ENCODE data around the gene CCDC74B. TPM values are rescaled to one million over a fixed set of nuclear protein-coding genes. Genes with fewer than 3 reads are reported as not detected.
"Not testable (repeated sequence)": the region's sequence is repeated elsewhere in the genome, so short reads cannot be mapped to it uniquely, and the experiment has no call there.

CCDC74B gene
- total RNA-seq, 2 donors from 2014 or later, result 0.99 to 1.0 TPM

DNA sequence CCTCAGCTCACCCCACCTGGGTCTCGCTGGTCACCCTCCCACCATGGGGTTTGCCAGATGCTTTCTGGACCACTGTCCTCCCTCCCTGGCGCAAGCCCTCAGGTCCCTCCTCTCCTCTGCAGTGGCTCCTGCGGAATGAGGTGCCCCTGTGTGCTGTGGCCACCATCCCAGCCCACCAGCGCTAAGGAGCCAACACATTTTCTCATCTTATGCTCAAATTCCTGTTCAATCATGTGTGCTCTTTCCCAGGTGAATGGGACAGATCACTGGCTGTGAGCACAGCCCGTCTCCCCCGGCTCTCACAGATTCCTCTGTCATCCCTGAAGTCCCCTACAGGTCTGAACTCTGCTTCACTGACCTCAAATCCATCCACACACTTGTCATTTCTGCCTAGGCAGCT is 15.2 kb upstream of the CCDC74B start:
- H3K36me3 ChIP-seq (replicated peaks in 1 of 2; ENCODE audit: insufficient read depth in 1 of 2, low read depth in 2 of 2), result peaks cover 0 to 10% of the 10 kb centered on the region in 2 donors
- H3K27ac ChIP-seq, result no peak overlapping the region
- H3K4me3 ChIP-seq, result no peak overlapping the region
- no peaks in the 10 kb centered on the region for H3K9me3 ChIP-seq
- ATAC-seq (no peak), DNase-seq (no peak)
- no peaks in the 10 kb centered on the region for H3K27me3 ChIP-seq
- H3K4me1 ChIP-seq, result peaks cover 12% of the 10 kb centered on the region
- WGBS, 2 donors, result 94 to 100% methylated on average over 2 to 6 of the region's 6 CpGs
- TF ChIP-seq, protein P1, sequence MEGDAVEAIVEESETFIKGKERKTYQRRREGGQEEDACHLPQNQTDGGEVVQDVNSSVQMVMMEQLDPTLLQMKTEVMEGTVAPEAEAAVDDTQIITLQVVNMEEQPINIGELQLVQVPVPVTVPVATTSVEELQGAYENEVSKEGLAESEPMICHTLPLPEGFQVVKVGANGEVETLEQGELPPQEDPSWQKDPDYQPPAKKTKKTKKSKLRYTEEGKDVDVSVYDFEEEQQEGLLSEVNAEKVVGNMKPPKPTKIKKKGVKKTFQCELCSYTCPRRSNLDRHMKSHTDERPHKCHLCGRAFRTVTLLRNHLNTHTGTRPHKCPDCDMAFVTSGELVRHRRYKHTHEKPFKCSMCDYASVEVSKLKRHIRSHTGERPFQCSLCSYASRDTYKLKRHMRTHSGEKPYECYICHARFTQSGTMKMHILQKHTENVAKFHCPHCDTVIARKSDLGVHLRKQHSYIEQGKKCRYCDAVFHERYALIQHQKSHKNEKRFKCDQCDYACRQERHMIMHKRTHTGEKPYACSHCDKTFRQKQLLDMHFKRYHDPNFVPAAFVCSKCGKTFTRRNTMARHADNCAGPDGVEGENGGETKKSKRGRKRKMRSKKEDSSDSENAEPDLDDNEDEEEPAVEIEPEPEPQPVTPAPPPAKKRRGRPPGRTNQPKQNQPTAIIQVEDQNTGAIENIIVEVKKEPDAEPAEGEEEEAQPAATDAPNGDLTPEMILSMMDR (IDR thresholded peaks at IDR 0.05), result no peak
- no peak for TF ChIP-seq POLR2A (IDR thresholded peaks at IDR 0.05)
- intact Hi-C loops (cut with DNase I), result no loop called here

DNA sequence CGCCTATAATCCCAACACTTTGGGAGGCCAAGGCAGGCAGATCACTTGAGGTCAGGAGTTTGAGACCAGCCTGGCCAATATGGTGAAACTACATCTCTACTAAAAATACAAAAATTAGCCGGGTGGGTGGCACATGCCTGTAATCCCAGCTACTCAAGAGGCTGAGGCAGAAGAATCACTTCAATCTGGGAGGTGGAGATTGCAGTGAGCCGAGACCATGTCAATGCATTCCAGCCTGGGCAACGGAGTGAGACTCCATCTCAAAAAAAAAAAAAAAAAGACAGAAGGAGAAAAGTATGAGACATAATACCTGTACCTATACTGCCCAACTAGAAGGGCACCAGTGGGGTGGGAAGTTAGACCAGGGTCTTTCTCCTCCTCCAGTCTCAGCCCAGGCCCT is 14.5 kb upstream of the CCDC74B start:
- not testable (repeated sequence) for DNase-seq

DNA sequence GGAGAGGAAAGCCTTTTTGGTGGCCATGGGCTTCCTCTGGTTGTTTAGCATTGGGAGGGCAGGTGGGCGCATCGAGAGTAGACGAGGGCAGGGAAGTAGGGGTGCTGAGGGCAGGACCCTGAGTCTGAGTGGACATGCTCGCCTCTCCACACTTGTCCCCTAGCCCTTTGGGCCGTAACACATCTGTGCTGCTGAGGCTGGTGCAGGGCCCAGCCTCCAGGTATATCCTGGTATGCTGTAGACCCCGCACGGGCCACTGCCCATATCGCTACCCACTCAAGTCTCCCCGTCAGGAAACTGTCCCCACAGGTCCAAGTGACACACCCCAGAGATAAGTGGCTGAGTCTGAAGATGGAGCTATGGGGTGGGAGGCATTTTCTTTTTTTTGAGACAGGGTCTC is 13.7 kb upstream of the CCDC74B start:
- intact Hi-C loops (cut with DNase I), result no loop called here
- peaks cover 0 to 2% of the 10 kb centered on the region in 2 donors for H3K36me3 ChIP-seq (replicated peaks in 1 of 2; ENCODE audit: insufficient read depth in 1 of 2, low read depth in 2 of 2)
- WGBS, 2 donors, result 89 to 92% methylated on average over 9 of the region's 9 CpGs

More for the DNA sequence above, 14.5 kb upstream of the CCDC74B start:
- H3K9me3 ChIP-seq; H3K27ac ChIP-seq; H3K36me3 ChIP-seq (replicated peaks in 1 of 2; ENCODE audit: insufficient read depth in 1 of 2, low read depth in 2 of 2); ATAC-seq; H3K4me3 ChIP-seq; intact Hi-C loops (cut with DNase I); H3K27me3 ChIP-seq: not testable (repeated sequence)
- WGBS, 2 donors, result 82 to 96% methylated on average over 4 of the region's 4 CpGs
- peaks cover 12% of the 10 kb centered on the region for H3K4me1 ChIP-seq

DNA sequence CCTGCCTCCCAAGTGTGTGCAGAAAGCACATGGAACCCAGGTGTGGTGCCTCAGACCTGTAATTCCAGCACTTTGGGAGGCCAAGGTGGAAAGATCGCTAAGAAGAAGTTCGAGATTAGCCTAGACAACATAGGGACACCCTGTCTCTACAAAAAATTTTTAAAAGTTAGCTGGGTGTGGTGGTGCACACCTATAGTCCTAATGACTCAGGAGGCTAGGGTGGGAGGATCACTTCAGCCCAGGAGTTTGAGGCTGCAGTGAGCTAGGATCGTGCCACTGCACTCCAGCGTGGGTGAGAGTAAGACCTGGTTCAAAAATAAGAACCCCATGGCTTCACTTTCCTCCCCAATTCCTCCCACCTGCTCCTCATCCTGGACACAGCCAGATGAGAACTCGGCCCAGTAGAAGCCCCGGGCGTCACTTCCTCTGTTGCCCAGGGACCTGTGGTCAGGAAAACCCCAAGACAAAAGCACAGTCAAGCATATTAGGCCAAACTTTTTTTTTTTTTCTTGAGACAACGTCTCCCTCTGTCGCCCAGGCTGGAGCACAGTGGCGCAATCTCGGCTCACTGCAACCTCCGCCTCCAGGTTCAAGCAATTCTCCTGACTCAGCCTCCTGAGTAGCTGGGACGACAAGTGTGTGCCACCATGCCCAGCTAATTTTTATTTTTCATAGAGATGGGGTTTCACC is 13.1 kb upstream of the CCDC74B start:
- H3K36me3 ChIP-seq (replicated peaks in 1 of 2; ENCODE audit: insufficient read depth in 1 of 2, low read depth in 2 of 2), result not testable (repeated sequence)

More for the DNA sequence above, 13.7 kb upstream of the CCDC74B start:
- DNase-seq (no peak), ATAC-seq (no peak)
- TF ChIP-seq, protein P1 (IDR thresholded peaks at IDR 0.05), result no peak
- TF ChIP-seq POLR2A (IDR thresholded peaks at IDR 0.05), result no peak
- H3K27ac ChIP-seq, result no peak overlapping the region
- no peaks in the 10 kb centered on the region for H3K9me3 ChIP-seq
- H3K27me3 ChIP-seq, result no peaks in the 10 kb centered on the region
- peaks cover 12% of the 10 kb centered on the region for H3K4me1 ChIP-seq
- H3K4me3 ChIP-seq, result no peak overlapping the region

DNA sequence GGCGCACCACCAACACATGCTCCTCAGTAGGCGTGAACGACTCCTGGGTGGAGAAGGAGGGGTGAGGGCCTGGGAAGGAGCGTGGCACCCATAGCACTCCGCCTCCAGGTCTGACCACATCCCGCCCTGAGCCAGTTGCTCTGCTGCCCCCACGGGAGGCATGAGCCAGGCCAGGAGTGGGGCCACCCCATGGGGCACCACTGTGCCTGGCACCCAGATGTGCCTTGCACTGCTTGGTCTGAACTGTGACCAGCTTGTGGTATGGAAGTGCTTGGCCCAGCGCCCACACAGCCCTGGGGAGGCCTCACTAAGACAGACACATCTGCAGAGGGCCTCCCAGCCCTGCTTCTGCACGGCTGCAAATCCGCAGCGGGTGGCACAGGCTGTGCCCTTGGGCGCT is 12.4 kb upstream of the CCDC74B start:
- H3K27ac ChIP-seq; H3K36me3 ChIP-seq (replicated peaks in 1 of 2; ENCODE audit: insufficient read depth in 1 of 2, low read depth in 2 of 2); intact Hi-C loops (cut with DNase I); H3K27me3 ChIP-seq; H3K9me3 ChIP-seq; DNase-seq; ATAC-seq; H3K4me3 ChIP-seq: not testable (repeated sequence)
- H3K4me1 ChIP-seq, result peaks cover 12% of the 10 kb centered on the region
- 87% methylated on average over 11 of the region's 12 CpGs; no CpG with 5 or more reads in 1 of the 2 donors for WGBS, 2 donors

More for the DNA sequence above, 13.1 kb upstream of the CCDC74B start:
- intact Hi-C loops (cut with DNase I); H3K27me3 ChIP-seq; H3K4me3 ChIP-seq; DNase-seq; ATAC-seq; H3K9me3 ChIP-seq; H3K27ac ChIP-seq: not testable (repeated sequence)
- H3K4me1 ChIP-seq, result peaks cover 12% of the 10 kb centered on the region
- 80 to 89% methylated on average over 13 of the region's 13 CpGs for WGBS, 2 donors

DNA sequence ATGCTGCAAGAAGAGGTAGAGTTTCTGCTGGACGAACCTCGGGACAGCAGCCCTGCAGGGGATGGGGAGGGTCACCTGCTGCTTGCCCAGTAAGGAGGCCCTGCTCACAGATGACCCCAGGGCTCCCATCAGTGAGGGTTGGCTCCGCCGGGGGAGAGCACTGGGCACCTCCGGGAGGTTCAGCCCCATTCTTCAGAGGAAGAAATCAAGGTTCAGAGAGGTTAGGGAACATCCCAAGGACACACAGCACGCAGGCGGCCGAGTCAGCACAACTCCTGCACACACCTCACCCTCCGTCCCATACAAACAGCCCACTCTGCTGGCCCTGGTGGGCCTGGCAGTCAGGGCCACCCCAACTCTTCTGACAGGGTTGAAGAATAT is 11.7 kb upstream of the CCDC74B start:
- Histone ChIP-seq H3K27me3 (no peaks in the 10 kb centered on the region), H3K4me3 (no peak overlapping the region), H3K4me1 (peaks cover 12% of the 10 kb centered on the region), H3K36me3 (replicated peaks in 1 of 2; ENCODE audit: insufficient read depth in 1 of 2, low read depth in 2 of 2) (peaks cover 0 to 3% of the 10 kb centered on the region in 2 donors), H3K9me3 (no peaks in the 10 kb centered on the region), H3K27ac (no peak overlapping the region)
- no peak for TF ChIP-seq POLR2A (IDR thresholded peaks at IDR 0.05)
- TF ChIP-seq, protein P1 (IDR thresholded peaks at IDR 0.05), result no peak
- intact Hi-C loops (cut with DNase I), result no loop called here
- DNase-seq (no peak), ATAC-seq (no peak)
- 73 to 78% methylated on average over 6 to 9 of the region's 9 CpGs for WGBS, 2 donors
